ENCODE data around the gene SECISBP2L. TPM values are rescaled to one million over a fixed set of nuclear protein-coding genes. Genes with fewer than 3 reads are reported as not detected.
A peak's percentile ranks its signal among the peaks of the same experiment; 100 is the strongest.

Gene SECISBP2L
- total RNA-seq, 1 experiment from 2014 or later = 40.5 TPM

DNA sequence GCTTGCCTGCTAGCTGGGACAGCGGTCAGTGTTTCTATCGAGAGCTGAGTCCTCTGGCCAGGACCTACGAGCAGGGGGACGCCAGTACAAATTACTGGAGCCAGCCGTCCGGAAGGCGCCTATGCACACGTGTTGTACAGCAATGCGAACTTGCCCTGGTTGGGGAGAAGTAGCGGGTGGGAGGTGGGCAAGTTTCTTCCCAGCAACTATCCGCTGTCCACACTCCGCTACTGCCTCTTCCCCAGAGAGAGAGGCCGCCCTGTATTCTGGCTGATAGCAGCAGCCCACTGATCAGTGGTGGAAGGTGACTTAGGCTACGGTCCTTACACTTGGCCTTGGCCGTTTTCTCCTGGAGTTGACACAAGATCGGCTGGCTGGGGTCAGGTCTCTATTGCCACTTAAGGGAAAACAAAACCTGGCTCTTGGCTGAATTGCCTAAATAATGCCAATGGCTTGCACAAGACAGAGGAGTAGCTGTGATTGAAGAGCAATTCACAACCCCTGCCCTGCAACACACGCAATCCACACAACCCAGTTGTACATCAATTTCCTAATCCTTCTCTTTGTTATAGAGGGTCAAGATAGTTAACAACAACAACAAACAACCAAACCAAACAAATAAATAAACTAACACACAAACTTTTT, 69.7 kb downstream of the SECISBP2L start:
- ChIA-PET POLR2A (no interaction called here), CTCF (interaction anchor here (0.9 to 2.2 kb wide), 3 partner anchors 99 to 169 kb away, joined by 3 to 10 read pairs (median 9); partner anchors contain the start of gene EID1)
- H3K9me3 ChIP-seq (ENCODE audit: control insufficient read depth, insufficient read depth, low read depth, low read length) = no peaks in the 10 kb centered on the region
- peak overlapping the region; percentile 66 for H3K27ac ChIP-seq (ENCODE audit: low read length)
- ATAC-seq (0 out of 2 replicates have a peak, but pooled peaks have one; percentile 9), DNase-seq (ENCODE audit: low read depth, low spot score) (no peak)
- H3K4me1 ChIP-seq (ENCODE audit: control insufficient read depth, insufficient read depth, low read length) = peaks cover 6% of the 10 kb centered on the region
- peak overlapping the region; percentile 55 to 74; a peak in 3 of 4 replicates for H3K4me3 ChIP-seq (ENCODE audit: low read depth in 2 of 2, low read length in 2 of 2)
- intact Hi-C loops (cut with micrococcal nuclease; ENCODE audit: unreplicated experiment) = no loop called here
- TF ChIP-seq SIN3A (IDR thresholded peaks at IDR 0.05; ENCODE audit: borderline replicate concordance, insufficient read depth, low read depth, low read length) (no peak), REST (IDR thresholded peaks at IDR 0.05; ENCODE audit: insufficient read depth in 1 of 2, low read depth in 2 of 2, low read length in 1 of 2) (no peak), TCF7L2 (IDR thresholded peaks at IDR 0.05; ENCODE audit: low read depth, low read length) (no peak), CTCF (IDR thresholded peaks at IDR 0.05) (no peak), POLR2AphosphoS5 (IDR thresholded peaks at IDR 0.05; ENCODE audit: low read depth, low read length) (no peak)
- H3K36me3 ChIP-seq (ENCODE audit: control insufficient read depth, insufficient read depth, low read length) = no peaks in the 10 kb centered on the region
- BruUV-seq (replicated peaks) = no TSS peak
- in situ Hi-C loops (cut with HindIII; ENCODE audit: low pct_unique_long_range_greater_than_20kb, low sequenced_read_pairs) = no loop called here
- no peaks in the 10 kb centered on the region for H3K27me3 ChIP-seq (ENCODE audit: control insufficient read depth, insufficient read depth, low read length)

- in situ Hi-C loops (cut with HindIII; ENCODE audit: low pct_unique_long_range_greater_than_20kb, low sequenced_read_pairs) = no loop called here
Measured at GRCh38 chr15:48975472-48976419, 70.5 kb downstream of the SECISBP2L start.

More at GRCh38 chr15:48975472-48976419, 70.5 kb downstream of the SECISBP2L start:
- Histone ChIP-seq H3K4me3 (ENCODE audit: low read depth in 2 of 2, low read length in 2 of 2) (peak overlapping the region; percentile 55 to 74), H3K36me3 (ENCODE audit: control insufficient read depth, insufficient read depth, low read length) (no peaks in the 10 kb centered on the region), H3K4me1 (ENCODE audit: control insufficient read depth, insufficient read depth, low read length) (peaks cover 6% of the 10 kb centered on the region), H3K27me3 (ENCODE audit: control insufficient read depth, insufficient read depth, low read length) (no peaks in the 10 kb centered on the region), H3K27ac (ENCODE audit: low read length) (peak overlapping the region; percentile 66), H3K9me3 (ENCODE audit: control insufficient read depth, insufficient read depth, low read depth, low read length) (no peaks in the 10 kb centered on the region)
- ChIA-PET CTCF (interaction anchor here (0.6 to 2.2 kb wide), 14 partner anchors 11 to 894 kb away, joined by 3 to 12 read pairs (median 6); partner anchors contain the start of genes EID1, SECISBP2L and SHC4), POLR2A (no interaction called here)
- no TSS peak for BruUV-seq (replicated peaks)
- no peak for DNase-seq (ENCODE audit: low read depth, low spot score)
- intact Hi-C loops (cut with micrococcal nuclease; ENCODE audit: unreplicated experiment) = no loop called here
- TF ChIP-seq SIN3A (IDR thresholded peaks at IDR 0.05; ENCODE audit: borderline replicate concordance, insufficient read depth, low read depth, low read length) (no peak), CTCF (IDR thresholded peaks at IDR 0.05) (peak; percentile 99), REST (IDR thresholded peaks at IDR 0.05; ENCODE audit: insufficient read depth in 1 of 2, low read depth in 2 of 2, low read length in 1 of 2) (0 out of 4 replicates have a peak, but pooled peaks of 1 of the 2 experiments have one; percentile 25)
- ATAC-seq = peak; percentile 98
